HCT116 (cell line): ENCODE results near the gene DDX39A.

Experiments used
- POLR2A ChIP-seq: IDR thresholded peaks from 2 replicates; pipeline ENCODE4 v1.7.0; 2011; ENCODE audit warnings: borderline replicate concordance; ENCODE audit not compliant: insufficient read depth, insufficient read length; ENCODE audit errors: extremely low read depth
- TF ChIP-seq, protein P1 (sequence below): IDR thresholded peaks from 2 replicates; pipeline ENCODE4 v1.6.1; 2012; ENCODE audit warnings: low read depth

DNA sequence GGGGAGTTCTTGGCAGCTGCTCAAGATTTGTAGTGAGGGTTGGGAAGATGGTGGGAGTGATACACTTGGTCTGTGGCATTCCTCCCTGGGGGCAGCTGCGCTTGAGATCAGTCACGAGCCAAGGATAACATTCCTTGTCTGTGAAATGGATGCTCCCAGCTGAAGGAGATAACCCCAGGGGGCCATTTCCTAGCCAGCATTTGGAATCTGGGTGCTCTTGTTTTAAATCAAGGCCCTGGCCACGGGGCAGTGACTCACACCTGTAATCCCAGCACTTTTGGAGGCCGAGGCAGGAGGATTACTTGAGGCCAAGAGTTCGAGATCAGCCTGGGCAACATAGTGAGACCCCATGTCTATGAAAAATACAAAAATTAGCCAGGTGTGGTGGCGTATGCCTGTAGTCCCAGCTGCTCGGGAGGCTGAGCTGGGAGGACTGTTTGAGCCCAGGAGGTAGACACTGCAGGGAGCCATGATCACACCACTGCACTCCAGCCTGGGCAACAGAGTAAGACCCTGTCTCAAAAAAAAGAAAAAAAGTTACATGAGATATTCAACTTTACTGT, 18.5 kb upstream of the DDX39A start:
- TF ChIP-seq POLR2A, result no peak
- TF ChIP-seq, protein P1, sequence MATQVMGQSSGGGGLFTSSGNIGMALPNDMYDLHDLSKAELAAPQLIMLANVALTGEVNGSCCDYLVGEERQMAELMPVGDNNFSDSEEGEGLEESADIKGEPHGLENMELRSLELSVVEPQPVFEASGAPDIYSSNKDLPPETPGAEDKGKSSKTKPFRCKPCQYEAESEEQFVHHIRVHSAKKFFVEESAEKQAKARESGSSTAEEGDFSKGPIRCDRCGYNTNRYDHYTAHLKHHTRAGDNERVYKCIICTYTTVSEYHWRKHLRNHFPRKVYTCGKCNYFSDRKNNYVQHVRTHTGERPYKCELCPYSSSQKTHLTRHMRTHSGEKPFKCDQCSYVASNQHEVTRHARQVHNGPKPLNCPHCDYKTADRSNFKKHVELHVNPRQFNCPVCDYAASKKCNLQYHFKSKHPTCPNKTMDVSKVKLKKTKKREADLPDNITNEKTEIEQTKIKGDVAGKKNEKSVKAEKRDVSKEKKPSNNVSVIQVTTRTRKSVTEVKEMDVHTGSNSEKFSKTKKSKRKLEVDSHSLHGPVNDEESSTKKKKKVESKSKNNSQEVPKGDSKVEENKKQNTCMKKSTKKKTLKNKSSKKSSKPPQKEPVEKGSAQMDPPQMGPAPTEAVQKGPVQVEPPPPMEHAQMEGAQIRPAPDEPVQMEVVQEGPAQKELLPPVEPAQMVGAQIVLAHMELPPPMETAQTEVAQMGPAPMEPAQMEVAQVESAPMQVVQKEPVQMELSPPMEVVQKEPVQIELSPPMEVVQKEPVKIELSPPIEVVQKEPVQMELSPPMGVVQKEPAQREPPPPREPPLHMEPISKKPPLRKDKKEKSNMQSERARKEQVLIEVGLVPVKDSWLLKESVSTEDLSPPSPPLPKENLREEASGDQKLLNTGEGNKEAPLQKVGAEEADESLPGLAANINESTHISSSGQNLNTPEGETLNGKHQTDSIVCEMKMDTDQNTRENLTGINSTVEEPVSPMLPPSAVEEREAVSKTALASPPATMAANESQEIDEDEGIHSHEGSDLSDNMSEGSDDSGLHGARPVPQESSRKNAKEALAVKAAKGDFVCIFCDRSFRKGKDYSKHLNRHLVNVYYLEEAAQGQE, result no peak
